Activated T-cell treated with anti-CD3 and anti-CD28 coated beads, Interleukin-2, amount 50 U/mL, for 48 hours (primary cell): Measurements from ENCODE around the gene HLA-DRB1.
"Not testable (repeated sequence)": the region's sequence is repeated elsewhere in the genome, so short reads cannot be mapped to it uniquely, and the experiment has no call there.

Experiments
- DNase-seq, 2 experiments: peaks; one replicate each; pipeline ENCODE4 v3.0.0-alpha.2; 2020

Gene HLA-DRB1

DNA sequence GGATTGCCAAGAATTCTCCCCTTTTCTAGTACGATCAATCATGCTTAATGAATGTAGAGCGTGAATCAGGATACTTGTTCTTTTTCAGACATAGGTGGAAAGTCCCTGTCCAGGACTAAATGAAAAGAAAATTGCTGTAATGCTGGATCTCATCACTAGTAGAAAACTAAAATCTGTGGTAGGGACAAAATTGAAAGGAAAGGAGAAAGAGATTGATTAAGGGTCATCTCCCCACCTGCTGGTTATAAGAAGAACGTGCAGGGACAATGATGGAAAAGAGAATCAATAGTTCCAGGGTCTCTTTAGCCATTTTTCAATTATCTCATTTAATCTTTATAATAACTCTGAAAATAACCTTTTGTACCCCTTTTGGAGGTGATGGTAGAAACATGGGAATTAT, 18.7 kb upstream of the HLA-DRB1 start:
- no peak for DNase-seq

DNA sequence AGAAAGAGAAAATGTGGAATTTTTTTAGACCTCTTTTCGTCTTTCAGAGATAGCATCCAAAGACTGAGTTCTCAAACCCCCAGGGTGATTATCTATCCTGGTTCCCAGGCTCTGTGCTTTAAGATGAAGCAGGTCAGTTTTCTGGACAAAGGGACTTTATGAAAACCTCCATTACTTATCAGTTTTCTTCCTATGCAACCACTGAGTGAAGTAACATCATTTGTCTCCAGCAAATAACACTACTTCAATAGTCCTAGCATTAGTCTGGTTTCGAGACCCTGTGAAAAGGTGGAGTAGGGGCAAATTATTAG, 18.3 kb upstream of the HLA-DRB1 start:
- DNase-seq = no peak

DNA sequence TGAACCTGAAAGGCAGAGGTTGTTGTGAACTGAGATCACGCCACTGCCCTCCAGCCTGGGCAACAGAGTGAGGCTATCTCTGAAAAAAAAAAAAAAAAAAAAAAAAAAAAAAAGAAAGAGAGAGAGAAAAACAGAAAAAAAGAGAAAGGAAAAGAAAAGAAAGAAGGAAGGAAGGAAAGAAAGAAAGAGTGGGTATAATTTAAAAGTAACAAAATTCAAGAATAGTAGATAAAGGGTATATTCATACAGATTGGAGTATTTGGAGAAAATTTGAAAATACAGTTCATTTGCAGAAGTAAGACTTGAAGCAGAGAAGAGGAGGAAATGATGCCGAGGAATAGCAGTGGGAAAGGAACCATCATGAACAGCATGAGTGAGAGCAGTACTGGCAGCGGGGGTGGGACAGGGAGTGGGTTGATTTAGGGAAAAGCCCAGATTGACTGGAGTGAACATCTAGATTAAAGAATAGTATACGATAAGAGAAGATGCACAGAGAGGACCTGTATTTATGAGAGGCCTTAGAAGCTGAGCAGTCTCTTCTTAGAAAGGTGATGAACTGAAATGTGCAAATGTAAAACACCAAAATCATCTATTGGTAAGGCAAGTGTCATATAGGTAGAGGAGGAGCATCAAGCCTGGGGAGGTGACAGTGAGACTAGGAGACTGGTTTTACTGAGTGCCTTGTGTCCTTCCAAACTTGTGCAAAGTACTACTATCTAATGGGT, 17.8 kb upstream of the HLA-DRB1 start:
- no peak for DNase-seq

DNA sequence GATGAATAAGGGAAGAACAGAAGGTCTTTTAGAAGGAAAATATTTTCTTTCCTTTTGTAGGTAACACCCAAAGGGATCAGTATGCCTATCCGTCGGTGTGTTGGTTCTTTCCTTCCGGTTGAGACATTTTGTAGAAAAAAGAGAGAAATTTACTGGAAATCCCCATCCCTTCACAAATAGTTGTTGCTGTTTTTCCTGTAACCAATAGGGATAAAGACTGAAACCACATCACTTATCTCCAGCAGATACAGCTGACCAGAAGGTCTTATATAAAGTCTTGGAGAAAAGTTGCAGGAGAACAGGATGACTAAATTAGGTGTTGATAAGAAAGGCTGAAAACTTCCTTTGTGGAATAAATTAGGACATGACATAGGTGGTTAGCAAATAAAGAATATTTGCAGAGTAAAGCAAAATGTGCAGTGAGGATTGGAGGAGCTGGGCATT, 14.8 kb upstream of the HLA-DRB1 start:
- DNase-seq = no peak

DNA sequence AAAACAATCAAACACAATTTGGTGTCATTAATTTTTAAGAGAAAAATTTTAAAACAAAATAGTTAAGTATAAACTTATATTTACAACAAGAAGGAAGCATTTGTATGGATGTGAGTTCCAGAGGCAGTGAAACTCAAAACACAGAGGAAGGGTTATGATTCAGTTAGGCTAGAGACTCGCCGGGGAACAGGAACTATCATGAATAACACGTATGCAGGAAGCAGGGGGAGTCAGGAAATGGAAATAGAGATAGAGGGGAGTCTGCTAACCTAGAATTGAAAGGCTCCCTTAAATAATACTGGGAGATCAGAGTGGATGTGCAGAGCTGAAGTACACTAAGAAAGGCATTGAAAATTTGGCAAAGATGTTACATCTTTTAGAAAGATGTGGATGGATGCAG, 14.2 kb upstream of the HLA-DRB1 start:
- DNase-seq = no peak

DNA sequence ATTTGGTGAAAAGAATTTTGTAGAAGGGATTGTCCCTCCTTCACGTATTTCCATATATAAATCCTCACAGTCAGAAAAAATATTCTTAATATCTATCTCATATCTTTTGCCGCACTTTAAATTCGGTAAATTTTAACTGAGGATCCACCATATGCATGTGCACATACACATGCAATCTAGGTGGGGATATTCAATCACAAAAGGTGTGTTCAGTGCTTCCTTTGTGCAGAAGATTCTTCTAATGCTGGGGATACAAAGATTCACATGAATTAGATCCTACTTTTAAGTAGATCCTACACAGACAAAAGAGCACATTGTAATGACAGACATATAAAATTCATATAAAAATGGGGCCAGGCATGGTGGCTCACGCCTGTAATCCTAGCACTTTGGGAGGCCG, 13.6 kb upstream of the HLA-DRB1 start:
- DNase-seq = no peak

DNA sequence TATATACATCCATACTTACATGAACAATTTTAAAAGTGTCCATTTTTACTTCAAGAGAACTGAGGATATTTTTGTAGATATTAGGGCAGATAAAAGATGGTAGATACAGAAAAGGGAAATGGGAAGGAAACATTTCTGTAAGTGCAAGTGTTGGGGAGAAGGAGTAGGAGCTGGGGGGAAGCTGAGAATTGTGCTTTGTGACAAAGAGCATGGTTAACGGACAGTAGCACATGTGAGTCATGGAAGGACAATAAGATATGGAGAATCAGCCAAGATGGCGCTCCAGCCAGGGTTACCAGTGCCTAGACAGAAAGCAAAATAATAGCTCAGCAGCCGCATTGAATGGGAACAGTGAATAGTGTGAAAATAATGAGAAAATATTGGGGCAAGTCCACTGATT, 12.7 kb upstream of the HLA-DRB1 start:
- no peak for DNase-seq

DNA sequence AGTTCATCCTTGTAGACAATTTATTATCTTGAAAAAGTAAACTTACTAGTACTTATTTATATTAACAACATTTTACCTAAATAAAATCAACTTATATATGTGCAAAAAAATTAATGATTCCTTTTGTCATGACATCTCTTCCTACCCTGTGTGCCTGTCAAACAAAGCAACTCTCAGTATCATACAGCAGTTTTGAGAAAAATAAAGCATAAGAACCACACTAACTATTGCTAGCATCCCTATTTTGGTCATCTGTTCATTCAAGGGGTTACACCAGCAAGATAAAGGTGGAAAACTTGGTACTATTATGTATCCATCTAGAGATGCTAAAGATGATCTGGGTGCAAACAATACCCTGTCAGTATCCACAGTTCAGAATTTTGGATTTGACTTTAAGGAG, 7.4 kb upstream of the HLA-DRB1 start:
- no peak for DNase-seq

DNA sequence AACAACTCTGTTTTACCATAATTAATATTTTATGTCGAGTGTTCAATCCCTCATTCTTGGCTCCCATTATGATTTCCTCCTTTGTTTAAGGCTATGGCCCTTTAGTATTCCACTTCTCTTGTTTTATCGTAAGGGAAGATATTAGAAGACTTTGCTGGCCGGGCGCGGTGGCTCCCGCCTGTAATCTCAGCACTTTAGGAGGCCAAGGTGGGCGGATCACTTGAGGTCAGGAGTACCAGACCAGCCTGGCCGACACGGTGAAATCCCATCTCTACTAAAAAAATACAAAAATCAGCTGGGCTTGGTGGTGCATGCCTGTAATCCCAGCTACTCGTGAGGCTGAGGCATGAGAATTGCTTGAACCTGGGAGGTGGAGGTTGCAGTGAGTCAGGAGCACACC, 1.1 kb upstream of the HLA-DRB1 start:
- not testable (repeated sequence) for DNase-seq

DNA sequence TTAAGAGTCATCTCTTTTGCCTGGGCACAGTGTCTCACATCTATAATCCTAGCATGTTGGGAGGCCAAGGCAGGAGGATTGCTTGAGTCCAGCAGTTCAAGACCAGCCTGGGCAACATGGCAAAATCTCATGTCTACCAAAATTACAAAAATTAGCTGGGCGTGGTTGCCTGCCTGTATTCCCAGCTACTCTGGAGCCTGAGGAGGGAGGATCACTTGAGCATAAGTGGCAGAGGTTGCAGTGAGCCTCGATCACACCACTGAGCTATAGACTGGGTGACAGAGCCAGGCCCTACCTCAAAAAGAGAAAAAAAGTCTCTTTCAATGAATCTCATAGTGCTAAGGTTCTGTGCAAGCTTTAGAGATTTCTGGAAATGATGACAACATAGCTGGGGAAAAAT, 1.5 kb downstream of the HLA-DRB1 start:
- DNase-seq = no peak

DNA sequence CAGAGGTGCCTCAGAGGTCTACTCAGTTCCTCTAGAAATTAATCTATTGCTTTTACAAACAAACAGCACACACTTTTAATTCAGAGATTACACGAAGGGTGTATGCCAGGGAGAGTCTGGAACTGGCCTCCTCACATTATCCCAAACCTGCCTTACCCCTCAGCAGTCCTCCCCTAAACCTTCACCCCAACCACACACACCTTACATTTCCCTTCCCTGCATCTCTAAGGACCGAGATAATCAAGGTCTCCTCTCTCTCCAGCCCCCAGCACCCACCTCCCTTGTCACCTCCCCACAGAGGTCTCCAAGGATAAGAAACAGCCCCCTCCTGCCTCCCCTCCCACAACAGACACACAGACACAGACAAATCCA, 6.1 kb downstream of the HLA-DRB1 start:
- no peak for DNase-seq

DNA sequence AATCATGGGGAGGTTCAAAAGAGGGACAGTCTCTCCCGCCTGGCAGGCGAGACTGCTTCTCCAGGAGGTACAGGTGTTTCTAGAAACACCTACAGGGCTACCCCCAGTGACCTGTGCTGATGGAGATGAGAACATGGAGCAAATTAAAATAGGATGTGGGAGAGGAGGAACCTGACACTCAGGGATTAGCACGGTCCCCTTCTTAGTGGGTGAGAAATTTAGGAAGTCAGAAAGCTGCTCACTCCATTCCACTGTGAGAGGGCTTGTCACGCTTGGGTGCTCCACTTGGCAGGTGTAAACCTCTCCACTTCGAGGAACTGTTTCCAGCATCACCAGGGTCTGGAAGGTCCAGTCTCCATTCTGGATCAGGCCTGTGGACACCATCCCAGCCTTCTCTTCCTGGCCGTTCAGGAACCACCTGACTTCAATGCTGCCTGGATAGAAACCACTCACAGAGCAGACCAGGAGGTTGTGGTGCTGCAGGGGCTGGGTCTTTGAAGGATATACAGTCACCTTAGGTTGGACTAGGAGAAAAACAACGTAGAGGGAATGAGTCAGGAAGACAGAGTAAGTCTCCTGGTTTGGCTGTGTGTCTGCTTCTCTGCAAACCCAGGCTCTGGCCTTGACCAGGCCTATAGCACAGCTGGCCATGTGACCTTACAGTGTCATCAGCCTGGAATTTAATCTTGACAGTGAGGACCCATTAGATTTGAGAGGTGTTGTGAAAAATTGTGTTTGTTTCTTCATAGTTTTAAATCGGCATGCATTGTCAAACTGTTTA, 8.1 kb downstream of the HLA-DRB1 start:
- no peak for DNase-seq

DNA sequence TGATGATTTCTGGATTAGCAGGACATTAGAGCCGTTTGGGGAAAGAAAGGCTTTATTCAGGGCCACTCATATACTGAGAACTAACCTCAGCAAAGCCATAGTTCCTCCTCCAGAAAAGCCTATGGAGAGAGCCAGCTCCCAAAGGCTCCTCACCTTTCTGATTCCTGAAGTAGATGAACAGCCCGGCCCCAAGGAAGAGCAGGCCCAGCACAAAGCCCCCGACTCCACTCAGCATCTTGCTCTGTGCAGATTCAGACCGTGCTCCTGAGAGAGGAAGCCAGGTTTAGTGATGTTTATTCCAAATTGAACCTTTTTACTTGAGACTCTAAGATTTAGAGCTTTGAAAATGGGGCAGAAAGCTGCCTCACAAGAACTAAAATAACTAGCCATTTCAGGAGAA, 9.1 kb downstream of the HLA-DRB1 start:
- no peak for DNase-seq

DNA sequence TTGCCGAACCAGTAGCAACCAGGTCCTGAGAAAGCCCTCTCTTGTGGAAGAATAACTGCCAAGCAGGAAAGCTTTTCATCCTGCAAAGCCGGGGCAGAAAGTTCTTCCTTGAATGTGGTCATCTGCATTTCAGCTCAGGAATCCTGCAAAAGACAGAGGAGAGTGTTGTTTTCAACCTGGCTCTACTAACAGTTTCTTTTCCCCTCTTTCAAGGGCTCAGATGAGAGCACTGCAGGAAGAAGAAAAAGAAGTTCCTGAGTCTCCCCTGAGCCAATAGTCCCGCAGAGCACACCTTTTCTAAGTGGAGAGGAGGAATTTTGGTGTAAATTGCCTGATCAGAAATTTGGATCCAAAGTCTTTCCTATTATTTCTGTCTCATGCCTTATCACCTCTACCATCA, 10.7 kb downstream of the HLA-DRB1 start:
- DNase-seq = no peak

DNA sequence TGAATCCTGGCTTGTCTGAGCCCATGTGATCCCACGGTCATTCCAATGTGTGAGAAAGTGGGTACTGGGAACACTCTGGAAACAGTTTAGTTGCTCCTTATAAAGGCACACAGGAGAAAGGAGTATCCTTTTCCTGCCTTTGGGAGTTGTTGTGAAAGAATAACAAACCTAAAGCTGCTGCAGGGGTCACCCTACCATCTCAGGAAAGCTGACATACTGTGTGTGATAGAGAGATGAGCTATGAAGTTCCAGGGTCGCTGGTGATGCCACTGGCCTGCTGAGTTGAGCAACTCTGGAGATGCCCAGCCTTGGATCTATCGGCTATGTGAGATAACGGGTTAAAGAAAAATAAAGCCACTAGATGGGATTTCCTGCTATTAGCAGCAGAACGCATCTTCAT, 12.2 kb downstream of the HLA-DRB1 start:
- DNase-seq = not testable (repeated sequence)

DNA sequence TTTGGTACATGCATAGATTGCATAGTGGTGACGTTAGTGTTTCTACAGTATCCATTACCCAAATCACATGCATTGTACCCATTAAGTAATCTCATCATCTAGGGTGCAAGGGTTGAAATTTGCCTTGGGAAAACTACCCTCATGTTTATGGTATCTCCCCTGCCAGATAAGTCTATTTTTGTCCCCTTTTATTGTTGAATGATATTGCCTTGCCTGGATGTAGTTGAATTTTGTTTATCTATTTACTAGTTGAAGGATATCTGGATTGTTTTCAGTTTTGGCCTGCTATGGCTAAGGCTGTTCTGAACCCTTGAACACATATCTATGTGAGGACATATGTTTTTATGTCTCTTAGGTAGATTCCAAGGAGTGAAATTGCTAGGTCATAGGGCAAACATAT, 13.4 kb downstream of the HLA-DRB1 start:
- no peak for DNase-seq

DNA sequence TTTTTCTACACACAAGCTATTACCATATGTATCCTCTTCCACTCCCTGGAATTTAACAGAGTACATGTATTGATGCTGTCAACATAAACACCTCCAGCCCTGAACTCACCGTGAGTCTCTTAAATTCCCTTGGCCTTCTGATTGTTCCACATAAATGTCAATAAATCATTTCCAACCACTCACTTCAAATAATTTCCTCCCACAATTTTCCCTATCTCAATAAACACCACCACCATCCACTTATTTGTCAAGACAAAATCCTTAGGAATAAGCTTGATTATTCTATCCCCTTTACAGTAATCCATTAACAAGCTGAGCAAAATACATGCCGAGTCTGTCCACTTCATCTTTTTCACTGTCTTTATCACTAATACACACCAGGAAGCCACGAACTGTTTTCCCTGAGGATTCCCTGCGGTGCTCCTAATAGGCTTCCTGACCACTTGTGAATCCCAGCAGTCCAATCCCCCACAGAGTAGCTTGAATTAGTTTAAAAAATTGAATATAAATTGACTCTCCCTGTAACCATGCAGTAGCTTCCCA, 19.2 kb downstream of the HLA-DRB1 start:
- no peak for DNase-seq

DNA sequence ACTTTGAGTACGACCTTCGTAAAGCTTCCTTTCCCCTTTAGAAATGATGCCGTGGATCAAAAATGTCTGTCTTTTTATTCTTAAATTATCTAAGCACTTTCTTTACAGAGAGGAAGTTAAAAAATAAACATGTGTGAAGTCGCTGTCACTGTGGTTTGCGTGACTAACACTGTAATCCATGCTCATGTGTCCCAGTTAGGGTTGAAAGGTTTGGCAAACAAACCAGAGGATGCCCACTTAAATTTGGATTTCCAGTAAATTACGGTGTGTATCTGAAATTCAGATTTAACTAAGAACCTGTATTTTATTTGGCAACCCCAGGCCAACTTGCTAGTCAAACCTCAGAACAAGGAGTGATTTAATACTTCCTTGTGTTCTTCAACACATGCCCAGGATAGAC, 21.1 kb downstream of the HLA-DRB1 start:
- DNase-seq = no peak

DNA sequence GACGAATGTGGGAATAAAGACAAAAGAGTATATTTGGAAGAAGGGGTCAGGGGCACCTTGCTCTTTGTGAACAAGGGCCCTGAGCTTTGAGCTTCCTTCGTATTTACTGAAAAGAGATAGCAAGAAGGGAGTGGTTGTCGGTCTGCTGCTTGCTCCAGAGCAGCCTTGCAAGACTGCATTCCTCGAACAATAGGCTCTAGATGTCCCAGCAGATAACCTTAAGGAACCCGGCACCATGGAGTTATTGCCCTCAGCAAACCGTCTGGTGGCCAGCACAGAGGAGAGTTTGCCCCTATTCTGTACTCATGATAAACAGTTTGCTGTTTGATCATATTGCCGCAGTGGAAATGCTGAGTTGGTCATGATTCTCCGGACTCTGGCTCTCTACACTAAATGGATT, 22.7 kb downstream of the HLA-DRB1 start:
- no peak for DNase-seq

DNA sequence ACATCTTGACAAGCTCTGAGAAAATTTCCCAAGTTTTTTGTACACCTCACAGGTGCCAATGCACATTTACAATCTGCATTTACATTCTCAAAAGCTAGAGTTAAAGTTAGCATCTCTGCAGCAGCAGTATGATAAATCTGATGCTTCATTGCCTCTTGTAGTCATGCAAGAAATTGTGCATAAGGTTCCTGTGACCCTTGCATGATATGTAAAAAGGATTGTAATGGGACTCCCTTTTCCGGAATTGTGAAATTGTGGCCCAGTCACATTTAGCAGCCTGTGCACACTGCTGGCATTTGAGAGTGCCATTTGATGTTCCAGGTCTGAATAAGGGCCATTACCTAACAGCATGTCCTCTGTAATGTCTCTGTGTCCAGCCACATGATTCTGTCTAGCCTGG, 24.1 kb downstream of the HLA-DRB1 start:
- DNase-seq = no peak

DNA sequence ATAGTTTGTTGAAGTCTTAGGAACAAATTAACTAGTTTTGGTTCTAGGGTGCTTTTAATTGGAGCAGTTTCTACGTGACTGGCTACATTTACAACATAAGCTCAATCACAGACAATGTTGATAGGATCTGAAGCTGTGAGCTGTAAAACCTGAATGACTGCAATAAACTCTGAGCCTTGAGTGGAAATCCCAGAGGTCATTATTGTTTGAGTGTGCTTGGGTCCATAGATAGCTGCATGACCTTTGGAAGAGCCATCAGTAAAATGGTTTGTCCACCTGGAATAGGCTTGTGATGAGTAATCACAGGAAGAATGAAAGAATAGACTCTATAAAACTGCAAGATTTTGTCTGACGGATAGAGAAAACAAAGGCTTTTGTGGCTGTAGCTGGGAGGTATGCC, 26.7 kb downstream of the HLA-DRB1 start:
- DNase-seq = no peak

DNA sequence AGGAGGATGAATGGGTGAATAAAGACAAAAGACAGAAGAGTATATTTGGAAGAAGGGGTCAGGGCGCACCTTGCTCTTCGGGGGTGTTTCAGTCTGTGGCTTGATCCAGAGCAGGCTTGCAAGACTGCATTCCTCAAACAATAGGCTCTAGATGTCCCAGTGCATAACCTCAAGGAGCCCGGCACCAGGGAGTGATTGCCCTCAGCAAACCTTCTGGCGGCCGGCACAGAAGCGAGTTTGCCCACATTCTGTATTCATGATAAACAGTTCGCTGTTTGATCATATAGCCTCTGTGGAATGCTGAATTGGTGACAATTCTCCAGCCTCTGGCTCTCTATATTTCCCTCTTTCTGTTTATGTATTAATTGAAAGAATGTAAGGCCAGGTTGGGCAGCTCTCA, 29.9 kb downstream of the HLA-DRB1 start:
- no peak for DNase-seq

DNA sequence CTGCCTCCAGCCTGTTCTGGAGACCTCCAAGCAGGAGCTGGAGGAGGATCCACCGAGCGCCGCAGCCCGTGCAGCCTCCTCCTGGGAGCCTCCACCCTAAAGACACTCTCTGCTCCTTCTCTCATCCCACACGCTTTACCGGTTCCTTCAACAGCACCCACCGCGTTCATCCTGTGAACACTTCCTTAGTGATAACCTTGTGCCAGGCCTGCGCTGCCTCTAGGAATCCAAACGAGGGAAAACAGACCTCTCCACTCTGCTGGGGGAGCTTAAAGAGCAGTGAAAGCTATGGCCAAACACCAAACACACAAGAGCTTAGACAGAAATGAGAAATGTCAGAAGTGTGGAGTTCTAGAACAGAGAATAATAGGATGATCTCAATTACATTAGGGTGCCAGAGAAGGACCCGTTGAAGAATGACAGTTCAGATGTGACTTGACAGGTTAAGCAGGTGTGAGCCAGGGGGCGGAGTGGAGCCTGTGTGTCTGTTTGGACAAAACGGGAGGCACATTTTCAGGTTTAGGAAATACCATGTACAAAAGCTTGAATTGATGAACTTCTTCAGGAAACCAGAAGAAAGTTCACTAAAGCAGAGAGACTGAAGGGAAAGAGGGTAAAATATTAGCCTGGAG, 31.1 kb downstream of the HLA-DRB1 start:
- DNase-seq = no peak
